Hematopoietic multipotent progenitor cell treated with erythropoietin and hydrocortisone succinate and interleukin-3 and kit ligand, for 17 days (in vitro differentiated cells): ENCODE measurements around the gene FOXP1.

Source experiments
- DNase-seq: peaks from one replicate; pipeline ENCODE4 v3.0.0-alpha.2; 2015; ENCODE audit warnings: low spot score

The FOXP1 gene

DNA sequence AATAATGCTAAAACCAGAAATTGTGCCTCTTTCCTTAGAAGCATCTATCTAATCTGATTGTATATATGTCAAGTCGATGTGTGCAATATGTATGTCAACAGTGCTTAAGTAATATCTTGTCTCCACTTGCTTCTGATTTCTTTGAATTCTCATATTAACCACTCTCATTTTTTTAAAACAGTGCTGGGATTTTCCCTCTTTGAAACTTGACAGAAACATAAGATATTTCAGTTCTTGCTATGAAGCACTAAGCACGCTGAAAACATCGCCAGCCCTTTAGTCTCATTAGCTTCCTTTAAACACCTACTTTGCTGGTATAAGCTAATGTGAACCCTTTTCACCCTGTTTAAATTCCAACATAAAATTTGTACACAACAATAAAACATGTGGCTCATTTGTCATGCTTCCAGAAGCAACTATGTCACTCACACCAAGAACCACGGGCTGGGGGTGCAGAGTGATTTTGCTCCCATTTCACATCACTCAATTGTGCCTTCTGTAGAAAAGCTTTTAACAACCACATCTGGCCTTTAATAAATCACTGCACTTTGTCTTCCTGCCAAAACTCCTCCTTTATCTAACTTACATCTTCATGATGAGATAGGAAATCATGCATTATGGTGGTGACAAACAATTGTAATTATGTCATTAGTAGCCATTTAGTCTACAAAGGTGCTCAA lies 185.2 kb downstream of the FOXP1 start:
- DNase-seq = no peak

GRCh38 chr3:71397726-71398125 lies 185.8 kb downstream of the FOXP1 start:
- DNase-seq = no peak

GRCh38 chr3:71397046-71397445 lies 186.5 kb downstream of the FOXP1 start:
- DNase-seq = peak; percentile 68

- no peak for DNase-seq
Measured at GRCh38 chr3:71395927-71396695, 187.4 kb downstream of the FOXP1 start.

DNA sequence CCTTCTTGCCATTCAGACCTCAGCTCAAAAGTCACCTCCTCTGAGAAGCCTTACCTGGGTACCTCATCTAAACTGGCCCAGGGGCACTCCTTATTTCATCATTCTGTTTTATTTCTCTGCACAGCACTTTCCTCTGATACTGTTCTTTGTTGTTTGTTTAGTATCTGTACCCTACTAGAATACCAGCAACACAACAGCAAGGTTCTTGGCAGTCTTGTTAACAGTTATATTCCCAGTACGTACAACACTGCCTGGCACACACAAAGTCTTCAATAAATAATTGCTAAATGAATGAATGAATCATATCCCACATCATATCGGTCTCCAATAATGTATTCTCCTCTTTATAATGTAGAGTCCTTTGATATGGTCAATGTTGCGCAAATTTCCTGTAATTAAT lies 188.1 kb downstream of the FOXP1 start:
- DNase-seq = no peak

DNA sequence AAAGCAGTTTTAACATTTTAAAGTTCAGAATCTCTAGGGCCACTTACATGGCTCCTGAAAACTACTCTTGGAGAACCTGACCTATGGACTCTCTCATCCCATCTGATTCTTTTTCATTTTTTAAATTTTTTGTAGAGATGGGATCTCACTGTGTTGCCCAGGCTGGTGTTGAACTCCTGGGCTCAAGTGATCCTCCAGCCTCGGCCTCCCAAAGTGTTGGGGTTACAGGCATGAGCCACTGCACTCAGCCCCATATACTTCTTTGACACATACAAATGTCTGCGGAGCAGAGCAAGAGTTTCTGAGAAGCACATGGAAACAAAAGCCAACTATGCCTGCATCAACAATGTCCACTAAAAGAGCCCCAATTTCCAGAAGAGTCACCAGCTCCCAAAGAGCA lies 189.8 kb downstream of the FOXP1 start:
- no peak for DNase-seq

DNA sequence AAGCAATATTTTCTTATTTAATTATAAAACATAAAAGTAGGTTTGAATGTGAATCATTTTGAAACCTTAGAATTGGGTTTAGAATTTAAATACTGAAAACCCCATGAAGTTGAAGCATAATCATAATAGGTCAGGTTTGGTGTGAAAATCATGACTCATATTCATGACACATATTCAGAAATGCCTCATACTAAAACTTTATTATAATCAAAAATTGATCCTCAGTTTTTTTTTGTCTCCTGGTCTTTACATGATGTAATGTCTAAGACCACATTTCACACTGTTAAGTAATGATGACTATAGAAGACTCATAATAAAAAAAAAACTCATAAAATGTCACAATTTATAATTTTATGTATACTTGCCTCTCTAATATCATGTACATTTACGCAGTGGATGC lies 190.4 kb downstream of the FOXP1 start:
- DNase-seq = no peak

- no peak for DNase-seq
Measured at GRCh38 chr3:71392251-71392650, 191.3 kb downstream of the FOXP1 start.

DNA sequence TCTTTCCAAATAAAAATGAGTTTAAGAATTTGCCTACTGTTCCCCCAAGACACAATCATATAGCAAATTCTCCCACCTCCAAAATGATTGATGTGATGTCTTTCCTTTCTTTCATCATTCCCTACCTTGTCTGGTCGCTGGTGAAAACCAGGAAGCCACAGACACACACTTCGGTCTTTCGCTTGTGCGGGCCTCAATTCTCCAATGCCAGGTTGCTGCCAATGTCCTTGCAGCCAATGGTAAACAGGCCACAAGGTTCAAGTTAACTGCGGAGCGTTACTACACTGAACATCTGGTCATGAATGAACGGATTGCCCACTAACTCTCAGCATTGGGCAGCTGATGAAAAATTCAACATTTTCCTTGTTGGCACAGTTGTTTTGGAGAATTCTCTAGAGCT lies 192.2 kb downstream of the FOXP1 start:
- DNase-seq = no peak

GRCh38 chr3:71389911-71390573 lies 193.5 kb downstream of the FOXP1 start:
- peak; percentile 55 for DNase-seq

- DNase-seq = peak; percentile 47
Measured at GRCh38 chr3:71389191-71389590, 194.3 kb downstream of the FOXP1 start.

GRCh38 chr3:71388535-71389120 lies 194.9 kb downstream of the FOXP1 start:
- DNase-seq = no peak

DNA sequence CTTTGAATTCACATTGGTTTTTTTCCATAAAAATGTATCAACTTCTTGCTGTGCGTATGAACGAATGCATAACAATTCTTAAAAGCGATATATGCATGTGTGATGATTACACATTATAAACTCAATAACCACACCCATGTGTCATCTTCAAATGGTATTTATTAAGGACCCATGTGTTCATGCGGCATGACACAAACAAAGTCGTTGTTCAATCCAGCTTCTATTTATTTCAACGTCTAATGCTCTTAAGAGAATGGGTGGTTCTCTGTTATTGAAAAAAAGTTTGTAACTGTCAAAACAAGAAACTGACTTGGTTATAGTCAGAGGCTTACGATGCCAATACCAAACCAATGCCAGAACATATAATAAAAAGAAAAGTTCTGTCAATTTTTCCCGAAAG lies 195.9 kb downstream of the FOXP1 start:
- no peak for DNase-seq

DNA sequence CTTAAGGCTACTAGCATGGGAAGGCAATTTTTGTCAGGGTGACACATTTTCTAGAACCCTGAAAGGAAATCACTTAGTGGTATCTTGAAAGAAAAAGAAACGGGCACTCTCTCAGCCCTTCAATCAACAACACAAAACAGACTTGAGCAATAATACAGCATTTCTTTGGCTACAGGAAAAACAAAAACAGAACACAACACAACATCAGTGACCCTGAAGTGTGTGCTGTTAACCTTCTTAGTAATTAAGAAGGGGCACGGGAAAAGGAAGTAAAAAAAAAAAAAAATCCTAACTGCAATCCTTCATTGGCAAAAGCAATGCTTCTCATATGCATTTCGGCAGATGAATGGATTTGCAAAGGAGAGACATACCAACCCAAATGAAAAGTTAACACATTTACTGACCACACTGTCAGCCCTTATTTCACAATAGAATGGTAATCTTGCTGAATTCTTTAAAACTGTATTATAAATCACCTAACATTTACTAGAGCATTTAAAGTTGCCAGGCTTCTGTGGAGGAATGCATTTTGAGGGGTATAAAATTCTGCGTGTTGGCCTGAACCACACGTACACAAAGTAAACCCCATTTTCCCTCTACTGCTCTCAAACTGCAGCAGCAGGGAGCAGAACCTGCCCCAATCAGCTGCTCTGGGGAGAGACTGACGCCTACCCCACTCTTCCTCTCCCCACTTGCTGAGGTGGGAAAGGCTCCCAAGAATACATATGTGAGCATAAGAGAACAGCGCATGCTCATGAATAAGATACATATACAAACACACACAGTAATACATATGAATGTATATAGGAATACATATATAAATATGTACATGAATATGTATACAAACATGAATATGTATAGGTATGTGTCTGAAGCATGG lies 198.5 kb downstream of the FOXP1 start:
- no peak for DNase-seq

DNA sequence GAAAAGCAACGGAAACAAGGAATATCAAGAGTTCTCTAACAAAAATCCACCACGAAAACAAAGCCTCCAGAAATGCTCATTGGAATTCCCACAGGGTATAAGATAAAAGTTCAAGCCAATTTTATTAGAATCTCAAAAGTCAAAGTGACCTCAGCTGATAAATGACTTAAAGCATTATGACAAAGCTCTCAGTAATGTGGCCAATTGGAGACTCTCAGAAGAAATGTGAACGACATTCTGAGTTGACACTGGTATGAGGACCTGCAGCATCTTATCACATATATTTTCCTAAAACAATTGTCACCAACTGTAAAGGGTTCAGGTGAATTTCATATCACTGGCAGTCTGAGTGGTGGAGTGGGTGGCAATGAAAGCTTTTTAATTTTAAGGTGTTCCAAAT lies 199.1 kb downstream of the FOXP1 start:
- no peak for DNase-seq

DNA sequence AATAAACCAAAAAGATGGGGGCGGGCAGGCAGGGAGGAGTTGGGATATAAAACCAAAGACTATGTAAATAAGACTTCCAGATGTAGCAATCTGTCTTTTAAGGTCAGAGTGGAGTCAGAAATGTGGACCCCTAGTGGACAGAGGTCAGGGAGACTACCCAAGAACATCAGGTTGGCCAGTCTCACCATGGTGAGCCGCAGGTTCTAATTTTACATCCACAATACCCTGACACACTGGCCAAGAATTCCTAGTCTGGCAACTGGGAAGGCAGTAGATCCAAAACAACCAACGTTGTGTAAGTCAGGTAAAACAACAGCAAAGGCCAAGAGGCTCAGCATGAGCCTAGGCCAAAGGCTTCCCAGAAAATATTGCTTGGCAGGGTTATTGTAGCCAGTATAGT lies 203.4 kb downstream of the FOXP1 start:
- peak; percentile 44 for DNase-seq

GRCh38 chr3:71378509-71378908 lies 205.0 kb downstream of the FOXP1 start:
- DNase-seq = no peak

GRCh38 chr3:71376911-71377310 lies 206.6 kb downstream of the FOXP1 start:
- no peak for DNase-seq

GRCh38 chr3:71376503-71376902 lies 207.0 kb downstream of the FOXP1 start:
- no peak for DNase-seq

DNA sequence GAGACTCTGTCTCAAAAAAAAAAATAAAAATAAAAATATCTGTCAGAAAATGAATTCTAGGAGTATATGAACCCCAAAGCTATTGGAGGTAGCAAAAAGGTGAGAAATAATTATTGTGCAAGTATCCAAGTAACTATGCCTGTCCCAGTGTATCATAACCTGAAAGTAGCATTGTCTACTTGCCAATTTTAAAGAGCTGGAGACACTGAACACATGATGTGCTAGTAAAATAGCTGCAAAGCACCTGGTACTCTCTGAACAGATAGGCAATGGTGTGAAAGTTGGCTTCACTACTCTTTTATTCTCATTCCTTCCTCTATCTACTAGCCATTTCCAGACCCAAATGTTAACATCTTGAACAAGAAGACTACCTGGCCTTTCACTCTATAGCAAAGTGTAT lies 208.9 kb downstream of the FOXP1 start:
- DNase-seq = no peak

- DNase-seq = no peak
Measured at GRCh38 chr3:71372911-71373637, 210.5 kb downstream of the FOXP1 start.
